ENCODE results near the gene YTHDF1.

The YTHDF1 gene

GRCh38 chr20:63165356-63166192, 50.4 kb downstream of the YTHDF1 start:
- no peak for TF ChIP-seq CTCF (IDR thresholded peaks at IDR 0.05; ENCODE audit: borderline replicate concordance, insufficient read depth, low read depth, low read length)
- H3K4me3 ChIP-seq (ENCODE audit: low read depth, low read length), result no peak overlapping the region

- no peak overlapping the region for H3K4me3 ChIP-seq (ENCODE audit: low read depth, low read length)
- no peak for TF ChIP-seq CTCF (IDR thresholded peaks at IDR 0.05; ENCODE audit: borderline replicate concordance, insufficient read depth, low read depth, low read length)
Observed at GRCh38 chr20:63164484-63165355, 51.2 kb downstream of the YTHDF1 start.

GRCh38 chr20:63163596-63164483, 52.1 kb downstream of the YTHDF1 start:
- no peak overlapping the region for H3K4me3 ChIP-seq (ENCODE audit: low read depth, low read length)
- no peak for TF ChIP-seq CTCF (IDR thresholded peaks at IDR 0.05; ENCODE audit: borderline replicate concordance, insufficient read depth, low read depth, low read length)

- no peak for TF ChIP-seq CTCF (IDR thresholded peaks at IDR 0.05; ENCODE audit: borderline replicate concordance, insufficient read depth, low read depth, low read length)
- H3K4me3 ChIP-seq (ENCODE audit: low read depth, low read length), result no peak overlapping the region
Observed at GRCh38 chr20:63163171-63163570, 52.8 kb downstream of the YTHDF1 start.

GRCh38 chr20:63162206-63162795, 53.6 kb downstream of the YTHDF1 start:
- no peak for TF ChIP-seq CTCF (IDR thresholded peaks at IDR 0.05; ENCODE audit: borderline replicate concordance, insufficient read depth, low read depth, low read length)

GRCh38 chr20:63161176-63161651, 54.7 kb downstream of the YTHDF1 start:
- no peak for TF ChIP-seq CTCF (IDR thresholded peaks at IDR 0.05; ENCODE audit: borderline replicate concordance, insufficient read depth, low read depth, low read length)
- H3K4me3 ChIP-seq (ENCODE audit: low read depth, low read length), result no peak overlapping the region

More at GRCh38 chr20:63162206-63162795, 53.6 kb downstream of the YTHDF1 start:
- H3K4me3 ChIP-seq (ENCODE audit: low read depth, low read length), result no peak overlapping the region
